SW480 (cell line): ENCODE measurements around the gene SPTBN2.
"Not testable (repeated sequence)": the region's sequence is repeated elsewhere in the genome, so short reads cannot be mapped to it uniquely, and the experiment has no call there.

Source experiments
- DNase-seq: peaks from one replicate; pipeline ENCODE4 v3.0.0-alpha.2; 2016; ENCODE audit warnings: low spot score

SPTBN2 gene

DNA sequence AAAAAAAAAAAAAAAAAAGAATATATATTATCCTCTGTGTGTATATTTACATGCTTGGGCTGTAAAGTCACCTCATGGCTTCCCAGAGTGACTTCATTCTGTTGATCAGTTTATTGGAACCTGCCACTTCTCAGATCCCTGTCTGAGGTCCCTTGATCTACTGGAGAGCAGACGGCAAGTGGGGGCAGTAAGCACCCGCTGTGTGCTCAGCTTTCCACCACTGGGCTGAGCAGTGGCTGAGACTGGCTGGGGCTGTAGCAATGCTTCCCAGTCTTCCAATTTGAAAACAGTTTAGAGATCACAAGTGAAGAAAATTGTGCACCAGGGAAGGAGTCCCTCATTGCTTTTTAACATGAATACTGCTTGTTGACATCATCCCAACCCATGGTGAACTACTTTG is 44.4 kb downstream of the SPTBN2 start:
- no peak for DNase-seq

DNA sequence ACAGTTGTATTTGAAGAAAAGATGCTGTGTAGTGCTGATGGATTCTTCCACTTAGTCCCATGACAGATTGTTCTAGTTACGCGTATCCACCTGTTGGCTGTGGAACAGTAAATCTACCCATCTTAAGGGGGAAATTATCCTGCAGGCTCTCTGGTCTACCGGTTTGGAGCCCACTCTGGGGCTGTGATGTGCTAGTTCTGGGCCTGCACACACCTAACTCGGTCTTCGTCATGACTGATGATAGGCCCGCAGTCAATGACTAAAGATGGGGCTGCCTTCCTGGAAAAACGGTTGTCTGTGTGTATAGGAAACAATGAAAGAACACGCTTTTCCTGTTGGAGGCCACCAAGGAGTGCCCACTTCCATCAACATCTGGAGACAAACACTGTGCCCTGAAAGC is 45.1 kb downstream of the SPTBN2 start:
- no peak for DNase-seq

DNA sequence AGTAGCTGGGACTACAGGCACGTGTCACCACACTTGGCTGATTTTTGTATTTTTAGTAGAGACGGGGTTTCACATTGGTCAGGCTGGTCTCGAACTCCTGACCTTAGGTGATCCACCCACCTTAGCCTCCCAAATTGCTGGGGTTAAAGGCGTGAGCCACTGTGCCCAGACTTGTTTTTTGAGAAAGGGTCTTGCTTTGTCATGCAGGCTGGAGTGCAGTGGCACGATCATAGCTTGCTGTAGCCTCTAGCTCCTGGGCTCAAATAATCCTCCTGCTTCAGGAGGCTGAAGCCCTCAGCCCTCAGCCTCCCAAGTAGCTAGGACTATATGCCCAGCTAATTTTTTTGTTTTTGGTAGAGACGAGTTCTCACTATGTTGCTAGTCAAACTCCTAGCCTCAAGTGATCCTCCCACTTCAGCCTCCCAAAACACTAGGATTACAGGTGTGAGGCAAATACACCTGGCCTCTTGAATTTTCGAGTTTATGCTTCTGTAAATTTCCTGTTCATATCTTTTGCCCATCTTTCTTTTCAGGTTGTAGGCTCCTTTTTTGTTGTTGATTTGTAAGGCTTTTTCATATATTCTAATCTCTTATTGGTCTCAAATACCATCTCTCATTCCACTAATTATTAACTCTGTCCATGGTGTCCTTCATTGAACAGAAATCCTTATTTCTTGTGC is 47.9 kb downstream of the SPTBN2 start:
- no peak for DNase-seq

DNA sequence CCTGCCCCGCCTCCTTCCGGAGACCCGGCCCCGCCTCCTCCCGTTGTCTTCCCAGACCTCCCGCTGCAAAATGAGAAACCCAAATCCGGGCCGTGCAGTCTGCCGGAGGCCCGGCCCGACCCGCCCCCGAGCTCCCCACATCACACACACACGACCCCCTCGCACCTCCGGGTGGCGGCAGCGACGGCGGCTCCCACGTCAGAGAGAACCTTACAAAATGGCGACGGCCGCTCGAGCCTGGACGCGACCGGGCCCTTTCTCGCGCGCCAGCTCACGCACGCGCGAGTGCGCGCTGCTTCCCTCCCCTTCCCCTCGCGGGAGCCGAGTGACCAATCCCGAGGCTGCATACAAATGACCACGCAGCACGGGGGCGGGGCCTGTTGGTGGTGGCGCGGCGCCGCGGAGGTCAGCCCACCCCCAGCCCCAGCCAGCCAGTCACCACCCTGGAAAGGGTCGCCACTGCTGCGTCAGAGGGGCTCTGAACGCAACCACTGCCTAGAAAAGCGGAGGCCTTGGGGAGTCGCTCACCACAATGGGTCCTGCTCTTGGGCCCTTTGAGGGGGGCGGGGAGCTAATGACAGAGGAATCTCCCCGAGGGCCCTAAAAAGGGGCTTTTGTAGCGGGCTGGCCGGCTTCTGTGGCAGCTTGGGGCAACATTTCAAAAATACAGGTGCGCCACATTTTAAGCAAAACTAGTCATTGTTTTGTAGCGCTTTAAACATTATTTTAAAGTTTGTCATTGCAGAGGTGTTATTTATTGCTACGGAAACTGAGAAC is 51.2 kb downstream of the SPTBN2 start, which contains the start of gene RBM4B:
Gene RBM4B, minus strand, starts transcription at position 289 of the 777 bp plus-strand sequence. CDS start 808 bp downstream, outside the sequence.
- DNase-seq = peak; percentile 91

DNA sequence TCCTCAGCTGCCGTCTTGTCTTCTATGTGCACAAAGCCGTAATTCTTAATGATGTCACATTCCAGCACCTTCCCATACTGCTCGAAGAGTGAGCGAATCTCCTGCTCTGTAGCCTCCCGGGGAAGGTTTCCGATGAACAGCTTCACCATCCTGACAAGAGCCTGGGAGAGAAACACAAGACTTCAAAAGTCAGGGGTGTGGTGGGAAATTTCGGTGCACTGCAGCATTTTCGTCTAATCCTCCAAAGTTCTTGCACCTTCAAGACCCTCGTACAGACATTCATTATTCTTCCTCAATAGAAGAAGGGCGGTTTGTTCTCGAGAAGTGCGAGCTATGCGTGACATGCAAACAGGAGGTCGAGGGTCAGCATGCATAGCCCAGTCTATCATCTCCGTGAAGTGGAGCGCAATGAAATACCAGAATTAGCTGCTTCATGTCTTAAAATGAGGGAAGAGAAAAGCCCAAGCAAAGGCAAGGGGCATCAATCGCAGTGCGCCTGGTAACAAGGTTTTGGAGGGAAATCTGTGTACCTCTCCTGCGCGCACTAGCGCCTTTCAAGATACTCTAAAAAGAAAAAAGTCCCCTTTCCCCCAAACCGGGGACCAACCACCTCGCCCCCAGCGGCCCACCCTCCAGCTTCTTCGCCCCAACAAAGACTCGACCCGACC is 52.0 kb downstream of the SPTBN2 start:
- DNase-seq = no peak

DNA sequence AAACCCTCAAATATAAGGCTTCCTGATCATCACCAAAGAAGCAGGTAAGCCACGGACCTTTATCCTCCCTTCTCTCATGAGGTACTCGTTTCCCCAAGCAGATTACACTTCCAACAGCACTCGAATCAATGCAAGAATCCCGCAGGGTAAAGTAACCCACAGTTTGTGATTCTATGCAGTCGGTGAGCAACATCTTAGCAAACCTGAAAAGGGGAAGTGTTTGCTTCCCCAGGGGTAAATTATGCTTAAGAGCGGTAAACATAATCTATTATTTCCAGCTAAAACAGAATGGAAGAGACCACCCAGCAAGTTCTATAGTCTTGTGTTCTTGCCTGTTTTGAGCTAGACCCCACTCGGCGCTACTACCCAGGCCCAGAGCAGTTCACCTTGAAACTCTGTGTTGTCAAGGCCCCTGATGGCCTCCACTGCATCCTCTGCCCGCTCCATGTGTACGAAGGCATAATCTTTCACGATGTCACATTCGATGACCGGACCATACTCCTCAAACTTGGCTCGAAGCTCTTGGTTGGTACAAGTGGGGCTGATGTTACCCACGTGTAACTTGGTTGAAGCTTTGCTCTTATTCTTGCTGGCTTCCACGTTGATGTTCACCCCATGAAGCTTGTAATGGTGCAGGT is 52.6 kb downstream of the SPTBN2 start:
- no peak for DNase-seq

DNA sequence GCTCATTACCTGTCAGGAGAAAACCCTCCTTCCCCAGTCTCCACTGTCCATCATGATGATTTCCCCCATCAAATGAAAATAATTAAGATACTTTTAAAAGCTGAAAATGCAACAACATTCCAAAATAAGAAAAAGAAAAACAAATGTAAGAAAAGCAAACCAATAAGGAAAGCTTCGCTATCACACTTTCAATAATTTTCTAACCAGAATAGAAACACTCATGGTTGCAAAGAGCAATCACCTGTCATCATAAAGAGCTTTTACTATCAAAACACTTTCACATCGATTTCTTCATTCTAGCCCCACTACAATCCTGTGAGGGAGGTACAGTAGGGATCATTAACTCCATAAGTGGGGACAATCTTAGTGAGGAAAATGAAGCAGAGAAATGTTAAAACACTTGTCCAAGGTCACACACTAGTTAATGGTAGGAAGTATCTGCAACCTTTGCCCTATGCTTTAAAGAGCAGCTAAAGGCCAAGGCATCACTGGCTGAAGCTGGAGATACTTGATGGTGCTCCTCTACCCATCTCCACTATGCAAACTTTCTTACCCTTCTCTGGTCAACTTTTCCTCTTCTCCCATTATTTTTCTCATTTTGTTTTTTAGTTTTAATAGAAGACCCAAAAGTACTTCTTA is 53.9 kb downstream of the SPTBN2 start:
- DNase-seq = no peak

DNA sequence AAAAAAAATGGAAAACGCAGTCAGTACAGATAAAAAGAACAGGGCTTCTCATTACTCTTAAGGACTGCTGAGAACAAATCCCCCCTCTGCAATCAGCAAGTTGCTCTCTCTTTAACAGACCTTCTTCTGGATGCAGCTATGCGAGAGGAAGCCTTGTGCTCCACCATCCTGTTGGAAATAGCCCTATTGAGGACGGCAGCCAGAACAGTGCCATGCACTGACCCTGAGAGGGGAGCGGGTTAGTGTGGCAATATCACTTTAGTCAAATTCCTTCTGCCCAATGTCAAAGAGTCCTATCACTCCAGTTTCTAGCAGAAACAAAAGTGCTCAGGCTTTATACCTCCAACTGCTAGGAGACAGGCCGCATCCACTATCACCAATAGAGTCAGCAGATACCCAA is 58.2 kb downstream of the SPTBN2 start:
- no peak for DNase-seq

DNA sequence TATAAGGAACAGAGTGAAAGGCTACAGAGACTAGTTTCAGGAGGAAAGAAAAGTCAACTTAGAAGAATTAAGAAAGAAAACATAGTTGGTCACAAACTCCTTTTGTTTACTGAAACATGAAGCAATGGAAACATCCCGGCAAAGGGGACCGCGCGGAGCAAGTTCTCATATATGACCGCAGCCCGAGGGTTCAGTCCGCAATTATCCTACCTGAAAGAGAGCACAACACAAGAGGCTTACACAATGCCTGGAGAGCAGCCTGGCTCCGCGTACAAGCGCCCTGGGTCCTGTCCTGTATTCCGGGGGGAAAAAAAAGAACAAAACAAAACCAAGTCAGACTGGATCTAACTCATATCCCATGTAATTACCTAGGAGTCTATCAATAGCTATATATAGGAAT is 63.6 kb downstream of the SPTBN2 start:
- DNase-seq = no peak

DNA sequence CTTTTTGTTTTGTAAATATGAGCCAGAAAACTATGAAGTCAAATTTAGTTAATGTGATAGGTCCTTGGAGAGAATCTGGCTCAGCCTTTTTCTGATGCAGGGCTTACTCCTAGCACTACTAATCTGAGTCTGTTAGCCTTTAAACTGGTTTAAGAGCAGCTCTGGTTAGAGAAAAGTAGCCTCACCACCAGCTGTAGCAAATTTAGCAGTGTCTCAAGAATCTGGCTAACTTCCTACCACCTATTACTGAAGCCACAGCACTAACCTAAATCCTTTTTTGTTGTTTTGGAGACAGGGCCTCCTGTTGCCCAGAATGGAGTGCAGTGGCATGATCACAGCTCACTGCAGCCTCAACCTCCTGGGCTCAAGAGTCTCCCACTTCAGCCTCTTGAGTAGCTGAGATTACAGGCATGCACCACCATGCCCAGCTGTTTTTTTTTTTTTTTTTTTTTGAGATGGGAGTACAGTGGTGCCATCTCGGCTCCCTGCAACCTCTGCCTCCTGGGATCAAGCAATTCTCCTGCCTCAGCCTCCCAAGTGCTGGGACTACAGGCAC is 65.2 kb downstream of the SPTBN2 start:
- no peak for DNase-seq

DNA sequence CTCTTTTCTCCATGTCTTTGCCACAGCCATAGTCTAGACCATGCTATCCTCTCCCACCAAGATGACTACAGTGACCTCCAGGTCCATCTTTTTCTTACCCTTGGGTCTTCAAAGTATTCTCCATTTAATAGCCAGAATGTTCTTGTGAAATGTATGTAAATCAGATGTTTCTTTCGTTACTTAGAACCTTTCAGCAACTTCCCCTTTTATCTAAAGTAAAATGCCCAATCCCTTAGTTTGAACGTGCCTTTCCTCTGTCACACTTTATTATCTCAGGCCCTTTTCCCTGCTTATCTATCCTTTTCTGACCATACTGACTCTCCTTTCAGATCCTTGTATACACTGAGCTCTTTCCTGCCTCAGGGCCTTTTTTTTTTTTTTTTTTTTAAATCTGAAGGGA is 69.3 kb downstream of the SPTBN2 start:
- DNase-seq = no peak

DNA sequence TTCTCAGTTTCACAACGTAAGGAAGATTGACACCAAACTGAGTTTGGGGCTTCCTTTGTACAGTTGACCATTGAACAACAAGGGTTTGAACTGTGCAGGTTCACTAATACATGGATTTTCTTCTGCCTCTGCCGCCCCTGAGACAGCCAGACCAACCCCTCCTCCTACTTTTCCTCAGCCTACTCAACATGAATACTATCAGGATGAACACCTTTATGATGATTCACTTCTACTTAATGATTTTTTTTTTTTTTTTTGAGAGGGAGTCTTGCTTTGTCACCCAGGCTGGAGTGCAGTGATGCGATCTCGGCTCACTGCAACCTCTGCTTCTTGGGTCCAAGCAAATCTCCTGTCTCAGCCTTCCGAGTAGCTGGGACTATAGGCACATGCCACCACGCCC is 75.9 kb downstream of the SPTBN2 start:
- no peak for DNase-seq

DNA sequence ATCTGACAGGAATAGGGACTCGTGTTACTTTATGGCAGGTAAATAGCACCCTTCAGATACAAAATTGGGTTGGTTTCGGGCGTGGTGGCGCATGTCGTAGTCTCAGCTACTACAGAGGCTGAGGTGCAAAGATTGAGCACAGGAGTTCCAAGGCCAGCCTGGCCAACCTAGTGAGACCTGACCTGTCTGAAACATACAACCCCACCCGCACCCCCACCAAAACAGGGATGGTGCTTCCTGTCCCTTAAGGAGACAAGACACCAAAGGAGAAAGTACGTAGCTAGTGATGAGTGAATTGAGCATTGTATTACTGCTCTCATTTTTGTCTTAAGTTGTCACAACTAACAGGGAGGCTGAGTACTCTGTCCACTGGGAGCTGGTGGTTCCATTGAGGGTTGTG is 76.4 kb downstream of the SPTBN2 start:
- DNase-seq = no peak

DNA sequence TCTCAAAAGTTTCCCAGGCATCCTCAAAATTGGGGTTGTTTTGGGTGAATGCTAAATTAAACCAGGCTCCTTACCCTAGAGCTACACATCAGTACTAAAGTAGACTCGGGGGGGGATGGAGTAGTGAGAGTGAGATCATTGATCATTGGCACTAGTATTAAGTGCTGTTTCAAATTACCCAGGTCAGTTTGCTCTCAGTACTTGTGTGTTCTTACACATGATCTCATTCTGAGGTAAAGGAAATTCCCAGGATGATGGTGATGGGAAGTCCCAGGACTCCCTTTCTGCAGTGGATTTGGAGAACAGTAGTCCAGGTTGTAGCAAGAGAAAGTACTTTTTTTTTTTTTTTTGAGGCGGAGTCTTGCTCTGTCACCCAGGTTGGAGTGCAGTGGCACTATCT is 78.0 kb downstream of the SPTBN2 start:
- DNase-seq = no peak

DNA sequence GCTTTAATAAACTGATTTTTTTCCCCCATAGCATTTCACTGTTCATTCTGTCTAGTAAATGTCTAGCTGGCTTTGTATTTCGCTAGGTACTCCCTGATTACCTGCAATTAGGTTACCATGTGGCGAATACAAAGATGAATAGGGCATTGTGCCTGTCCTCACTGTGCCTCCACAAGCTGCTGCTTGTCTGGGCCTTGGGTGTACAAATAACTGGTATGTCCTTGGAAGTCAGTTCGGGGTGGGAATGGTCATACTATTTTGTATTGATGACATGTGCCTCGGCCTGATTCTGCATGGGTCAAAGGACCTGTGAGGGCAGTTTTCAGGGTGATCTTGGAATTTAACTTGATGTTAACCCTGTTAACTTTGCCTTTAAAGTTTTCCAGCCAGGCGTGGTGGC is 79.1 kb downstream of the SPTBN2 start:
- DNase-seq = no peak

DNA sequence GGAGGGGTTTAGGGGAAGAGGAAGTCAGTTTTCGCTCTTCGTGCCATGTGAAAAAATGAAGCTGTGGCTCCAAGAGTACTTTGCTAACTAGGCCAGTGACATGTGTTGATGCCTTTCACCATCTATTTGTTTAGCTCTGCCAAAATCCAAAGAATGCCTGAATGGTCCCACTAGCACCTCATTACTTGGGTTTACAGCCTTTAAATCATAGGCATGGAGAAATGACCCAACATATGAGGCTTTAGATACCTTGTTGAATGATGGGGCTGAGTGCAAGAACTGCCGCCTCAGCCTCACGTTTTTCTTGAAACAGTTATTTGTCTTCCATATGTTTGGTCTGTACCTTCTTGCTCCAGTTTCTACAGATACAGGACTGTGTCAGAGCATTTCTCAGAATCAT is 82.2 kb downstream of the SPTBN2 start:
- DNase-seq = no peak

DNA sequence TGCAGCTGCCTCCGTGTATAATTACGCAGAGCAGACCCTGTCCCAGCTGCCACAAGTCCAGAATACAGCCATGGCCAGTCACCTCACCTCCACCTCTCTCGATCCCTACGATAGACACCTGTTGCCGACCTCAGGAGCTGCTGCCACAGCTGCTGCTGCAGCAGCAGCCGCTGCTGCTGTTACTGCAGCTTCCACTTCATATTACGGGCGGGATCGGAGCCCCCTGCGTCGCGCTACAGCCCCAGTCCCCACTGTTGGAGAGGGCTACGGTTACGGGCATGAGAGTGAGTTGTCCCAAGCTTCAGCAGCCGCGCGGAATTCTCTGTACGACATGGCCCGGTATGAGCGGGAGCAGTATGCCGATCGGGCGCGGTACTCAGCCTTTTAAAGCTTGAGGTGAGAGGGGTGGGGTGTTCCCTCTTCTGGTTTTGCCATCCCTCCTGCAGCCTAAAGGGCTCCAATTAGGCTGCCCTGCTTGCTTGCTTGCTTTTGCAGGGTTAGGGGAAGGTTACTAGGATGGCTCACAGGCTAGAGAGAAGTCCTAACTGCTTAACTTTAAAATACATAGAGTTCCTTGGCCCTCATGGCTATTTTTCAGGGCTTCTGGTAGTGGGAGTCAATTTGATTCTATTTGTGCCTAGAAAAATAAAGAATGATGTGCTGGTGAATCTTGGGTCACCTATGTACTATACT is 85.1 kb downstream of the SPTBN2 start:
- no peak for DNase-seq

DNA sequence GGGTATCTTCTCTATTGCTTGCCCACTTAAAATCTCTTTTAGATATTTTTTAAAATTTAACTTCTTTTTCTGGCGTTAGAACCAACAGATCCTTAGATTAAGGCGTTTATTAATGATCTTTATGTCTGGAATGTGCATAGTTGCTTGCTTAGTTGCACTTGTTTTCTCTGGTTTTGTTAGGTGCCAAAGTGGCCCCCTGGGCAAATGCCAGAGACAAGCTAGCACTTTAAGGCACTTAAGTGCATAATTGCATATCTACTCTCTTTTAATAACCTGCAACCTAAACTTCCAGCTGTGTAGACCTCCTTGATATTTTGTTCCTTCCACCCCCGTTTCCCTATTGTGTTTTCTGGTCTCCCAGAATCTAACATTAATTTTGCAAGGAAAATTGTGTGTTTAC is 87.2 kb downstream of the SPTBN2 start:
- no peak for DNase-seq

DNA sequence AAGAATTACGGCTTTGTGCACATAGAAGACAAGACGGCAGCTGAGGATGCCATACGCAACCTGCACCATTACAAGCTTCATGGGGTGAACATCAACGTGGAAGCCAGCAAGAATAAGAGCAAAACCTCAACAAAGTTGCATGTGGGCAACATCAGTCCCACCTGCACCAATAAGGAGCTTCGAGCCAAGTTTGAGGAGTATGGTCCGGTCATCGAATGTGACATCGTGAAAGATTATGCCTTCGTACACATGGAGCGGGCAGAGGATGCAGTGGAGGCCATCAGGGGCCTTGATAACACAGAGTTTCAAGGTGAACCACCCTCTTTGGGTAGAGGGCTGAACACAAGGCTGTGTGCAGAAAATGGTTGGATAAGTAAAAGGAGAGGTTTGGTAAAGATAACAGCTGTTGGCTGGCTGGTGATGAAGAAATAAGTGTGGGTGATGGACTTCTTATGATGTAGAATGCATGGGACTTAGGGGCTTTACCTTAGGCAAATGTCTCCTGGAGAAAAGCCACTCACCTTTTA is 89.1 kb downstream of the SPTBN2 start:
- DNase-seq = not testable (repeated sequence)

DNA sequence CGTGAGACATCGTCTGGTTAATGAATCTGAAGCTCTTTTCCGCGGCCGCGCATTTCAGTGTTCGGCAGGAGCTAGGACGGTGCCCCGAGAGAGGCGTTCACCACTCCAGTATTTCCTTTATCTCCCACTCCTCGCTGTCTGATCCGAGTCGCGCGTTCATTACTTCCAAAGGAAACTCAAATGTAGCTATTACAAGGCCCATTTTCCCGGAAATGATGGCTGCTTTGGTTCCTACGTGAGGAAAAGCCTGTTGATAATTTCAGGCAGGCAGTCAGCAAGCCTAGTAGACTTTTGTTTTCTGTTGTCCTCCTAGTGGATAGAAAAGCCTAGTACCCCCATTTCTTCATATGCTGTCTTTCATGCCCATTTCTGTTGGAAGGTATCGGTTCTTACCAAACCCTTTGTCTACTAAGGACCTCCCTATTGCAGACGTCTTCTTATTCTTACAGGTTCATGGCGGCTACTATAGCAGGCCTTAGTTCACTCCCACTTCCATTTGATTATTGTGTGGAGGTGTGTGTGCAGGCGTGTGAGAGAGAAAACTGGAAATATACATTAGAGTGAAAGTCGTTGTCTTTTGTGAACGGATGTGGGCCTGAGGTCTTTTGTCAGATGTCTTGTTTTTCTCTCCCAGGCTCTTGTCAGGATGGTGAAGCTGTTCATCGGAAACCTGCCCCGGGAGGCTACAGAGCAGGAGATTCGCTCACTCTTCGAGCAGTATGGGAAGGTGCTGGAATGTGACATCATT is 89.8 kb downstream of the SPTBN2 start:
- DNase-seq = peak; percentile 33
